GM12878 (cell line): Measurements from ENCODE around the gene SYNPR.

ENCODE experiments used
- BCL11A ChIP-seq: IDR thresholded peaks from 2 replicates; pipeline ENCODE4 v1.6.1; 2011; ENCODE audit warnings: low read depth, low read length
- EGR1 ChIP-seq, 2 experiments: IDR thresholded peaks; 1 replicate in 1 of 2; 2 replicates in 1 of 2; pipeline ENCODE4 v1.6.1; 2011 to 2012; ENCODE audit warnings: low read depth in 2 of 2, low read length in 2 of 2, borderline replicate concordance in 1 of 2, mild to moderate bottlenecking in 1 of 2, moderate library complexity in 1 of 2
- RFX5 ChIP-seq: IDR thresholded peaks from 2 replicates; pipeline ENCODE4 v1.6.1; 2011; ENCODE audit warnings: low read depth, low read length, improper control_type of control experiment
- TF ChIP-seq, protein P1 (sequence below), 3 experiments: IDR thresholded peaks in 2 of 3; conservative IDR thresholded peaks in 1 of 3; 2 replicates each; pipeline ENCODE4 v1.5.1; 2011; ENCODE audit warnings: low read depth in 3 of 3, low read length in 3 of 3, mild to moderate bottlenecking in 3 of 3, control low read depth in 2 of 3, moderate library complexity in 2 of 3, inconsistent platforms in 1 of 3, mixed read lengths in 1 of 3; ENCODE audit not compliant: control insufficient read depth in 2 of 3, insufficient read depth in 1 of 3; ENCODE audit errors: extremely low read depth in 1 of 3
- TF ChIP-seq, protein P2 (sequence below): fragments of 150-350 bp; IDR thresholded peaks from 2 replicates; pipeline ENCODE4 v1.6.1; 2014; ENCODE audit warnings: mild to moderate bottlenecking, low read depth, low read length

DNA sequence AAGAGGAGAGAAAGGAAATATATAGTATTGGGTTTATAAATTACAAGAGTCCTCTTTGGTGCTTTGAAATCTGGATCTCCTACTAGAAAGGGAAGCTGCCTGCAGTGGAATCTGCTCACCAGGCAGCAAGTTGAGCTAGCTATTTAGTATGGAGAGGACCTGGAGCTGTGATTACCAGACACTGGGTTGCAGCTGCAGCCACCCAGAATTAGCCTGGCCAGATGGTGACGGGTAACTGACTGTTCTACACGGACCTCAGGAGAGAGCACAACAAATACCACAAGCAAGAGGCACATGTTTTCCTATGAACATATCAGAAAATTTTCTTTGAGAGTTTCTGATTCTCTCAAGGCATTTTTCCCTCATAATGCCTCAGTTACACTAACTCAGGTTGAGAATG lies 46.5 kb downstream of the SYNPR start:
- TF ChIP-seq, protein P1, sequence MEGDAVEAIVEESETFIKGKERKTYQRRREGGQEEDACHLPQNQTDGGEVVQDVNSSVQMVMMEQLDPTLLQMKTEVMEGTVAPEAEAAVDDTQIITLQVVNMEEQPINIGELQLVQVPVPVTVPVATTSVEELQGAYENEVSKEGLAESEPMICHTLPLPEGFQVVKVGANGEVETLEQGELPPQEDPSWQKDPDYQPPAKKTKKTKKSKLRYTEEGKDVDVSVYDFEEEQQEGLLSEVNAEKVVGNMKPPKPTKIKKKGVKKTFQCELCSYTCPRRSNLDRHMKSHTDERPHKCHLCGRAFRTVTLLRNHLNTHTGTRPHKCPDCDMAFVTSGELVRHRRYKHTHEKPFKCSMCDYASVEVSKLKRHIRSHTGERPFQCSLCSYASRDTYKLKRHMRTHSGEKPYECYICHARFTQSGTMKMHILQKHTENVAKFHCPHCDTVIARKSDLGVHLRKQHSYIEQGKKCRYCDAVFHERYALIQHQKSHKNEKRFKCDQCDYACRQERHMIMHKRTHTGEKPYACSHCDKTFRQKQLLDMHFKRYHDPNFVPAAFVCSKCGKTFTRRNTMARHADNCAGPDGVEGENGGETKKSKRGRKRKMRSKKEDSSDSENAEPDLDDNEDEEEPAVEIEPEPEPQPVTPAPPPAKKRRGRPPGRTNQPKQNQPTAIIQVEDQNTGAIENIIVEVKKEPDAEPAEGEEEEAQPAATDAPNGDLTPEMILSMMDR (IDR thresholded peaks at IDR 0.05 in 2 of 3, conservative IDR thresholded peaks at IDR 0.05 in 1 of 3; ENCODE audit: control insufficient read depth in 2 of 3, extremely low read depth in 1 of 3, insufficient read depth in 1 of 3, low read depth in 3 of 3, low read length in 3 of 3), result no peak
- no peak for TF ChIP-seq RFX5
- no peak for TF ChIP-seq BCL11A
- no peak for TF ChIP-seq EGR1 (IDR thresholded peaks at IDR 0.05; ENCODE audit: borderline replicate concordance in 1 of 2, low read depth in 2 of 2, low read length in 2 of 2)
- TF ChIP-seq, protein P2, sequence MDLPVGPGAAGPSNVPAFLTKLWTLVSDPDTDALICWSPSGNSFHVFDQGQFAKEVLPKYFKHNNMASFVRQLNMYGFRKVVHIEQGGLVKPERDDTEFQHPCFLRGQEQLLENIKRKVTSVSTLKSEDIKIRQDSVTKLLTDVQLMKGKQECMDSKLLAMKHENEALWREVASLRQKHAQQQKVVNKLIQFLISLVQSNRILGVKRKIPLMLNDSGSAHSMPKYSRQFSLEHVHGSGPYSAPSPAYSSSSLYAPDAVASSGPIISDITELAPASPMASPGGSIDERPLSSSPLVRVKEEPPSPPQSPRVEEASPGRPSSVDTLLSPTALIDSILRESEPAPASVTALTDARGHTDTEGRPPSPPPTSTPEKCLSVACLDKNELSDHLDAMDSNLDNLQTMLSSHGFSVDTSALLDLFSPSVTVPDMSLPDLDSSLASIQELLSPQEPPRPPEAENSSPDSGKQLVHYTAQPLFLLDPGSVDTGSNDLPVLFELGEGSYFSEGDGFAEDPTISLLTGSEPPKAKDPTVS, result no peak
